Panc1 (cell line): ENCODE measurements around the gene TRAK1. TPM values are rescaled to one million over a fixed set of nuclear protein-coding genes. Genes with fewer than 3 reads are reported as not detected.

Experiments used
- ATAC-seq: fragments of 200-7000 bp; cut with Tn5 transposase; 2 replicates; pipeline ENCODE4 v1.9.1; 2020; ENCODE audit warnings: mild to moderate bottlenecking, moderate library complexity
- BruUV-seq: library from RNA; stranded (reverse); fragments of 400-500 nt; replicated peaks from 2 replicates; lab custom pipeline; 2021; lab: Mats Ljungman, UMichigan
- CTCF ChIA-PET: fragments of 300-600 bp; sonication (Branson Sonifier 250); formaldehyde crosslinking; loops from one replicate; lab custom pipeline; 2022; ENCODE audit warnings: antibody characterized with exemption; lab: Charles Lee
- POLR2A ChIA-PET: fragments of 300-600 bp; sonication (Branson Sonifier 250); formaldehyde crosslinking; loops from one replicate; lab custom pipeline; 2022; ENCODE audit warnings: antibody characterized with exemption; lab: Charles Lee
- DNase-seq: peaks from one replicate; pipeline ENCODE4 v3.0.0-alpha.2; 2010; ENCODE audit warnings: low read depth, low spot score
- H3K27ac ChIP-seq: 2 replicates; pipeline ENCODE4 v1.5.1; 2011; ENCODE audit warnings: mild to moderate bottlenecking, low read length, inconsistent platforms
- H3K27me3 ChIP-seq: fragments of 200-500 bp; sonication (Bioruptor generic); 2 replicates; pipeline ENCODE4 v1.6.0; 2014; ENCODE audit warnings: low read length, inconsistent platforms; ENCODE audit not compliant: control insufficient read depth, insufficient read depth
- H3K36me3 ChIP-seq: fragments of 200-500 bp; sonication (Bioruptor generic); 2 replicates; pipeline ENCODE4 v1.5.1; 2014; ENCODE audit warnings: inconsistent platforms, mild to moderate bottlenecking, low read length, moderate library complexity; ENCODE audit not compliant: control insufficient read depth, insufficient read depth
- H3K4me1 ChIP-seq: 2 replicates; pipeline ENCODE4 v1.5.1; 2011; ENCODE audit warnings: inconsistent platforms, mild to moderate bottlenecking, low read length, moderate library complexity; ENCODE audit not compliant: control insufficient read depth, insufficient read depth
- H3K4me3 ChIP-seq, 2 experiments: 2 replicates each; pipeline ENCODE4 v1.5.1; 2011 to 2012; ENCODE audit warnings: low read depth in 2 of 2, low read length in 2 of 2, mild to moderate bottlenecking in 2 of 2, inconsistent platforms in 1 of 2, moderate library complexity in 1 of 2
- H3K9me3 ChIP-seq: fragments of 200-500 bp; sonication (Bioruptor generic); 2 replicates; pipeline ENCODE4 v1.5.1; 2014; ENCODE audit warnings: low read depth, mild to moderate bottlenecking, inconsistent platforms, low read length, moderate library complexity; ENCODE audit not compliant: control insufficient read depth, insufficient read depth
- POLR2AphosphoS5 ChIP-seq: IDR thresholded peaks from 2 replicates; pipeline ENCODE4 v1.6.1; 2012; ENCODE audit warnings: mild to moderate bottlenecking, low read depth, low read length, moderate library complexity
- REST ChIP-seq, 2 experiments: IDR thresholded peaks; 2 replicates each; pipeline ENCODE4 v1.6.1; 2011 to 2012; ENCODE audit warnings: low read depth in 2 of 2, control low read depth in 1 of 2, low read length in 1 of 2, mild to moderate bottlenecking in 1 of 2, moderate library complexity in 1 of 2; ENCODE audit not compliant: insufficient read depth in 1 of 2
- SIN3A ChIP-seq: IDR thresholded peaks from 2 replicates; pipeline ENCODE4 v1.6.1; 2012; ENCODE audit warnings: low read depth, mild to moderate bottlenecking, low read length, moderate library complexity, borderline replicate concordance; ENCODE audit not compliant: insufficient read depth
- TCF7L2 ChIP-seq: IDR thresholded peaks from 2 replicates; pipeline ENCODE4 v1.6.1; 2011; ENCODE audit warnings: mild to moderate bottlenecking, low read depth, low read length, inconsistent platforms
- in situ Hi-C: cut with HindIII; loops from 2 replicates; pipeline ENCODE4 v1.10.0; 2016; ENCODE audit warnings: low sequenced_read_pairs, low pct_unique_long_range_greater_than_20kb
- intact Hi-C: fragments of 100-400 bp; cut with micrococcal nuclease; formaldehyde crosslinking; loops from one replicate; pipeline ENCODE4 v1.10.0; 2022; ENCODE audit not compliant: unreplicated experiment
- total RNA-seq: library from RNA; stranded (reverse); gene quantifications from one replicate; pipeline ENCODE4 v1.2.1, GENCODE V29; 2021; ENCODE audit not compliant: unreplicated experiment
- TF ChIP-seq, protein P1 (sequence below): fragments of 450-650 bp; IDR thresholded peaks from 2 replicates; pipeline ENCODE4 v1.5.1; 2017; ENCODE audit warnings: mild to moderate bottlenecking

Gene TRAK1
- total RNA-seq, 1 experiment from 2014 or later, result 38.4 TPM

DNA sequence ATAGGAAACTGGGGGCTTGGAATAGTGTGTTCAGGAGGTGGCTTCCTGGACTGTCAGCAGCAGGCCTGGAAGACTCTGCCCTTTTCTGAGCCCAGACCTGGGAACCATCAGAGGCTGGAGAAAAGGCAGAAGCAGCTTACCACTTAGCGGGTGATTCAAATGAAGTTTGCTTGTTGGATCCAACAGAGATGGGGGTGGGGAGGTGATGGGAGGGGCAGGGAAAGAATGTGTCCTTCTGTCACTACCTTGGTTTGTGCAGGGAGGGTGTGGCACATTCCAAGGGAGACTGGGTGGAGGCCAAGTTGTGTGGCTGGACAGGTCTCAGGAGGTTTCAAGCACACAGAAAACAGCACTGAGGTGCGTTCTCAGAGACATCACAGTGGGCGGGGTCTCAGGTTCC, 58.8 kb downstream of the TRAK1 start:
- no peak for DNase-seq
- Histone ChIP-seq H3K4me1 (no peaks in the 10 kb centered on the region), H3K4me3 (no peak overlapping the region), H3K36me3 (no peaks in the 10 kb centered on the region), H3K27me3 (no peaks in the 10 kb centered on the region), H3K9me3 (no peaks in the 10 kb centered on the region), H3K27ac (no peak overlapping the region)
- TF ChIP-seq, protein P1, sequence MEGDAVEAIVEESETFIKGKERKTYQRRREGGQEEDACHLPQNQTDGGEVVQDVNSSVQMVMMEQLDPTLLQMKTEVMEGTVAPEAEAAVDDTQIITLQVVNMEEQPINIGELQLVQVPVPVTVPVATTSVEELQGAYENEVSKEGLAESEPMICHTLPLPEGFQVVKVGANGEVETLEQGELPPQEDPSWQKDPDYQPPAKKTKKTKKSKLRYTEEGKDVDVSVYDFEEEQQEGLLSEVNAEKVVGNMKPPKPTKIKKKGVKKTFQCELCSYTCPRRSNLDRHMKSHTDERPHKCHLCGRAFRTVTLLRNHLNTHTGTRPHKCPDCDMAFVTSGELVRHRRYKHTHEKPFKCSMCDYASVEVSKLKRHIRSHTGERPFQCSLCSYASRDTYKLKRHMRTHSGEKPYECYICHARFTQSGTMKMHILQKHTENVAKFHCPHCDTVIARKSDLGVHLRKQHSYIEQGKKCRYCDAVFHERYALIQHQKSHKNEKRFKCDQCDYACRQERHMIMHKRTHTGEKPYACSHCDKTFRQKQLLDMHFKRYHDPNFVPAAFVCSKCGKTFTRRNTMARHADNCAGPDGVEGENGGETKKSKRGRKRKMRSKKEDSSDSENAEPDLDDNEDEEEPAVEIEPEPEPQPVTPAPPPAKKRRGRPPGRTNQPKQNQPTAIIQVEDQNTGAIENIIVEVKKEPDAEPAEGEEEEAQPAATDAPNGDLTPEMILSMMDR, result no peak
- no peak for TF ChIP-seq SIN3A
- TF ChIP-seq TCF7L2, result no peak
- TF ChIP-seq REST (IDR thresholded peaks at IDR 0.05; ENCODE audit: insufficient read depth in 1 of 2, low read depth in 2 of 2, low read length in 1 of 2), result no peak
- TF ChIP-seq POLR2AphosphoS5, result no peak
- ChIA-PET CTCF (no interaction called here), POLR2A (no interaction called here)
- in situ Hi-C loops, result no loop called here
- intact Hi-C loops, result no loop called here
- no peak for ATAC-seq
- BruUV-seq, result no TSS peak

DNA sequence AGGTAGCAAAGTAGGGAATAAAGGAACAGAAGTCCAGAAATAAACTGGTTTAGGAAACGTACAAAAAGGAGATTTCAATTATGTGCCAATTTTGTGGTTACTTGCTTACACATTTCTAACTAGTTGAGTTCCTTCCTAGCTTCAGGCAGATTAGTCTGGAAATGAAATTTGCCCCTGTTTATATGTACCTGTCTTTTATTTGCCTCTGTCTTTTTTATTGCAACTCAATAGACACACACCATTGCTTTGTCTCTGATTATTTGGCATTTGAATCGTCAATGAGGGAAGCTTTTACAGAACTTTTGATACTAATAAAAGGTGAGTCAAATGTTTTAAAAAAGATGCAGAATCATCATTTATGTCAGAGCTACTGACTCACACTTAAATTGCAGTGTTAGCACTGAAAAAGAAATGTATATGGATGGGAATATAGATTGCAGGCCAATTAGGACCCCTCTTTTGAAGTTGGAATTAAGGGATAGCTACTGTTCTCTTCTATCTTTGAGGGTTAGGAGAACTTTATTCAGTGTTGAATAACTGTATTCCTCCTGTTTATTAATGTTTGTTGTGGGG, 60.5 kb downstream of the TRAK1 start:
- intact Hi-C loops (no loop called here), in situ Hi-C loops (no loop called here)
- Histone ChIP-seq H3K27ac (no peak overlapping the region), H3K27me3 (no peaks in the 10 kb centered on the region), H3K9me3 (no peaks in the 10 kb centered on the region), H3K4me1 (no peaks in the 10 kb centered on the region), H3K4me3 (no peak overlapping the region), H3K36me3 (no peaks in the 10 kb centered on the region)
- ChIA-PET CTCF (no interaction called here), POLR2A (no interaction called here)
- ATAC-seq (no peak), DNase-seq (no peak)
- no peak for TF ChIP-seq SIN3A
- no peak for TF ChIP-seq REST (IDR thresholded peaks at IDR 0.05; ENCODE audit: insufficient read depth in 1 of 2, low read depth in 2 of 2, low read length in 1 of 2)
- no peak for TF ChIP-seq POLR2AphosphoS5
- TF ChIP-seq, protein P1, result no peak
- TF ChIP-seq TCF7L2, result no peak
- no TSS peak for BruUV-seq
